A549 (cell line): ENCODE data around the gene DNASE1L1. TPM values are rescaled to one million over a fixed set of nuclear protein-coding genes. Genes with fewer than 3 reads are reported as not detected.

ENCODE experiments used
- ATOH8 ChIP-seq: fragments of 250-450 bp; sonication (Bioruptor Pico); IDR thresholded peaks from 2 replicates; pipeline ENCODE4 v1.5.0; 2020; ENCODE audit warnings: low read depth, mild to moderate bottlenecking, moderate library complexity
- BCL3 ChIP-seq: fragments of >200 bp; sonication (Bioruptor Twin); formaldehyde crosslinking; IDR thresholded peaks from 3 replicates; pipeline ENCODE4 v1.6.1; 2016
- CBX2 ChIP-seq: fragments of 200-600 bp; sonication (generic); IDR thresholded peaks from 2 replicates; pipeline ENCODE4 v1.6.1; 2016; ENCODE audit warnings: low read depth, mild to moderate bottlenecking, borderline replicate concordance
- CEBPB ChIP-seq, 2 experiments: fragments of >200 bp in 1 of 2; sonication (Bioruptor Twin) in 1 of 2; formaldehyde crosslinking in 1 of 2; IDR thresholded peaks; 2 replicates each; pipeline ENCODE4 v1.6.1; 2012 to 2016
- CHD4 ChIP-seq: fragments of 200-600 bp; sonication (generic); IDR thresholded peaks from 2 replicates; pipeline ENCODE4 v1.6.1; 2016; ENCODE audit warnings: antibody characterized with exemption, mild to moderate bottlenecking, borderline replicate concordance
- E2F6 ChIP-seq: IDR thresholded peaks from 2 replicates; pipeline ENCODE4 v1.6.1; 2012; ENCODE audit warnings: low read depth, borderline replicate concordance
- EHF ChIP-seq: fragments of 250-450 bp; sonication (Bioruptor Pico); IDR thresholded peaks from 2 replicates; pipeline ENCODE4 v1.5.0; 2020; ENCODE audit warnings: mild to moderate bottlenecking
- ELK1 ChIP-seq: fragments of 150-350 bp; IDR thresholded peaks from 2 replicates; pipeline ENCODE4 v1.6.1; 2014; ENCODE audit warnings: low read depth, mild to moderate bottlenecking, low read length
- EP300 ChIP-seq, 2 experiments: fragments of >200 bp; sonication (Bioruptor Twin); formaldehyde crosslinking; IDR thresholded peaks; 2 replicates in 1 of 2; 3 replicates in 1 of 2; pipeline ENCODE4 v1.6.1; 2016 to 2017
- FOSB ChIP-seq: fragments of 250-450 bp; sonication (Bioruptor Pico); IDR thresholded peaks from 2 replicates; pipeline ENCODE4 v1.5.0; 2020; ENCODE audit warnings: mild to moderate bottlenecking, moderate library complexity
- FOXS1 ChIP-seq: fragments of 250-450 bp; sonication (Bioruptor Pico); IDR thresholded peaks from 2 replicates; pipeline ENCODE4 v1.5.0; 2020; ENCODE audit warnings: mild to moderate bottlenecking, moderate library complexity
- HDAC2 ChIP-seq: fragments of 200-600 bp; sonication (generic); IDR thresholded peaks from 2 replicates; pipeline ENCODE4 v1.6.1; 2016
- HMGXB4 ChIP-seq: fragments of 250-450 bp; sonication (Bioruptor Pico); IDR thresholded peaks from 2 replicates; pipeline ENCODE4 v1.5.0; 2021; ENCODE audit warnings: mild to moderate bottlenecking, moderate library complexity, borderline replicate concordance
- HOXB13 ChIP-seq: fragments of 250-450 bp; sonication (Bioruptor Pico); IDR thresholded peaks from 2 replicates; pipeline ENCODE4 v1.5.0; 2020; ENCODE audit warnings: low read depth, mild to moderate bottlenecking, moderate library complexity
- JUNB ChIP-seq: fragments of >200 bp; sonication (Bioruptor Twin); formaldehyde crosslinking; IDR thresholded peaks from 2 replicates; pipeline ENCODE4 v1.6.1; 2016
- KDM5A ChIP-seq: fragments of 200-600 bp; sonication (generic); IDR thresholded peaks from 2 replicates; pipeline ENCODE4 v1.6.1; 2016; ENCODE audit warnings: antibody characterized with exemption, mild to moderate bottlenecking
- MAFK ChIP-seq: fragments of 450-650 bp; IDR thresholded peaks from 2 replicates; pipeline ENCODE4 v1.6.1; 2014; ENCODE audit not compliant: partially characterized antibody
- MYC ChIP-seq: IDR thresholded peaks from 2 replicates; pipeline ENCODE4 v1.6.1; 2012; ENCODE audit warnings: mild to moderate bottlenecking, inconsistent platforms, low read length, improper control_type of control experiment, borderline replicate concordance
- NFE2L2 ChIP-seq: fragments of 150-350 bp; conservative IDR thresholded peaks from 2 replicates; pipeline ENCODE4 v1.6.1; 2014; ENCODE audit warnings: low read length
- NPAS2 ChIP-seq: fragments of 250-450 bp; sonication (Bioruptor Pico); IDR thresholded peaks from 2 replicates; pipeline ENCODE4 v1.8.0; 2022; ENCODE audit warnings: mild to moderate bottlenecking, moderate library complexity, borderline replicate concordance
- POLR2AphosphoS2 ChIP-seq: conservative IDR thresholded peaks from 2 replicates; pipeline ENCODE4 v1.6.1; 2012; ENCODE audit warnings: low read length, improper control_type of control experiment, inconsistent platforms
- RAD21 ChIP-seq, 2 experiments: fragments of >200 bp in 1 of 2; sonication (Bioruptor Twin) in 1 of 2; formaldehyde crosslinking in 1 of 2; IDR thresholded peaks in 1 of 2; conservative IDR thresholded peaks in 1 of 2; 2 replicates in 1 of 2; 3 replicates in 1 of 2; pipeline ENCODE4 v1.6.1; 2012 to 2018; ENCODE audit warnings: inconsistent platforms in 1 of 2
- RARB ChIP-seq: fragments of 250-450 bp; sonication (Bioruptor Pico); IDR thresholded peaks from 2 replicates; pipeline ENCODE4 v1.8.0; 2021; ENCODE audit warnings: mild to moderate bottlenecking, moderate library complexity
- REST ChIP-seq: fragments of 200-600 bp; sonication (generic); IDR thresholded peaks from 2 replicates; pipeline ENCODE4 v1.6.1; 2016; ENCODE audit warnings: antibody characterized with exemption, mild to moderate bottlenecking, moderate library complexity
- TP53 ChIP-seq: fragments of 250-450 bp; sonication (Bioruptor Pico); IDR thresholded peaks from 2 replicates; pipeline ENCODE4 v1.5.0; 2021; ENCODE audit warnings: mild to moderate bottlenecking, moderate library complexity
- ZC3H11A ChIP-seq: fragments of 450-650 bp; IDR thresholded peaks from 2 replicates; pipeline ENCODE4 v1.6.1; 2014; ENCODE audit warnings: antibody characterized with exemption, mild to moderate bottlenecking
- ZSCAN20 ChIP-seq: fragments of 250-450 bp; sonication (Bioruptor Pico); IDR thresholded peaks from 2 replicates; pipeline ENCODE4 v1.8.0; 2022; ENCODE audit warnings: mild to moderate bottlenecking, moderate library complexity
- polyA plus RNA-seq, 4 experiments: library from polyadenylated mRNA; depleted of rRNA in 3 of 4; stranded (reverse); fragments of >200 nt; fragmentation: RNase III in 1 of 4; extraction: RNeasy Plus Mini Kit Qiagen cat#74134 plus additional on column Dnase treatment in 1 of 4; gene quantifications; 2 replicates in 3 of 4; 3 replicates in 1 of 4; pipeline ENCODE4 v1.2.3, GENCODE V29; 2011 to 2017

Gene DNASE1L1
- polyA plus RNA-seq, 2 of the 4 experiments (the other 2 are of a cell fraction), result 14.3 to 24.5 TPM

- TF ChIP-seq RARB (CRISPR knock-in tag), result peak; percentile 95
- no peak for TF ChIP-seq CEBPB (IDR thresholded peaks at IDR 0.05)
- no peak for TF ChIP-seq JUNB
- TF ChIP-seq MYC, result no peak
- no peak; the same call in 1 of the 2 replicates for TF ChIP-seq E2F6
- peak; percentile 32; the same call in 1 of the 2 replicates for TF ChIP-seq ATOH8
- no peak for TF ChIP-seq KDM5A
- no peak for TF ChIP-seq ZC3H11A
- TF ChIP-seq TP53 (CRISPR knock-in tag), result peak; percentile 98
- TF ChIP-seq CHD4, result no peak
- TF ChIP-seq HDAC2, result no peak
- no peak for TF ChIP-seq HOXB13 (CRISPR knock-in tag)
- no peak for TF ChIP-seq EP300 (IDR thresholded peaks at IDR 0.05)
- TF ChIP-seq HMGXB4, result peak; percentile 46; the same call in 1 of the 2 replicates
- no peak for TF ChIP-seq NFE2L2
- TF ChIP-seq FOSB (CRISPR knock-in tag), result peak; percentile 98
- peak; percentile 48 for TF ChIP-seq REST
- TF ChIP-seq MAFK, result no peak
- peak; percentile 67; the same call in 1 of the 2 replicates for TF ChIP-seq EHF (CRISPR knock-in tag)
- TF ChIP-seq NPAS2 (CRISPR knock-in tag), result no peak
- TF ChIP-seq RAD21 (conservative IDR thresholded peaks at IDR 0.05 in 1 of 2, IDR thresholded peaks at IDR 0.05 in 1 of 2), result no peak
- TF ChIP-seq CBX2, result no peak
- TF ChIP-seq ELK1, result no peak
- no peak for TF ChIP-seq FOXS1
- no peak for TF ChIP-seq ZSCAN20 (CRISPR knock-in tag)
- TF ChIP-seq POLR2AphosphoS2, result peak; percentile 100
- peak; percentile 46; the same call in 2 of the 3 replicates for TF ChIP-seq BCL3
These were observed 7.8 kb downstream of the DNASE1L1 start (continued) for GRCh38 chrX:154401045-154401799.
